HEK293T (cell line): Measurements from ENCODE around the gene ADIPOR2.

Experiments used
- CTBP1 ChIP-seq: fragments of 450-650 bp; IDR thresholded peaks from 2 replicates; pipeline ENCODE4 v1.6.1; 2016; ENCODE audit warnings: borderline replicate concordance
- FOXA1 ChIP-seq: fragments of 450-650 bp; IDR thresholded peaks from 2 replicates; pipeline ENCODE4 v1.6.1; 2016; ENCODE audit warnings: mild to moderate bottlenecking
- L3MBTL2 ChIP-seq: fragments of 450-650 bp; conservative IDR thresholded peaks from 2 replicates; pipeline ENCODE4 v1.6.1; 2016; ENCODE audit warnings: mild to moderate bottlenecking

DNA sequence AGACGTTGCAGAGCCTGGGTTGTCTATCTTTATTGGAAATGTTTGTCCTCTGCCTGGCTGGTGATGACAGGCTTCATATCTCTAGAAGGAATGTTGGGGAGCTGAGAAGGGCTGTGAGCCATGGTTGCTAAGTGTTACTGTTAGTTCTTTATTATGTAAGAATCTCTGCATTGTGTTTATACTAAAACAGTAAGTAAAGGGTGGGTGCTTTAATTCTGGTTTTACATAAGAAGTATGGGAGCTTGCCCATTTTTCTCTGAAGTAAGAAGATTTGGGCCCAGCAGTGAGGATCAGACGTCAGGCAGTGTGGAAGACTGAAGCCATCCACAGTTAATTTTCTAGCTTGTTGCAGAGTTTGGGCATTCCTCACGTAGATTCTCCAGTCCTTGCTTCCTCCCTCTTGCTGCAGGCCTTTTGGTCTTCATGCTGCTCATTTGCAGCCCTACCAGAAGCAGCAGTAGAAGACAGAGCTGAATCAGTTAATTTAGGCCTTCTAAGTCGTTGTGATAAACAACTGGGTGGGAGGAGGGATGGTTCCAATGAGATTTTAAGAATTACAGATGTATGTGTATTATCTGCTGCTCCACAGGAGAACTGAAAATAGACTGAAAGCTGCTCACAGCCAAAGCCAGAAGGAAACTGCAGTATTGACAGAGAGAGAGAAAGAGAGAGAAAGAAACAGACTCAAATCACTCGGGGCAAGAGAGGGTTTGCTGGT lies 40.5 kb upstream of the ADIPOR2 start:
- TF ChIP-seq FOXA1: no peak
- TF ChIP-seq L3MBTL2: no peak
- TF ChIP-seq CTBP1: no peak
